IMR-90 (cell line): ENCODE measurements around the gene PDCD2. TPM values are rescaled to one million over a fixed set of nuclear protein-coding genes. Genes with fewer than 3 reads are reported as not detected.

Experiments used
- ATAC-seq: fragments of 200-7000 bp; cut with Tn5 transposase; 2 replicates; pipeline ENCODE4 v1.9.1; 2020; ENCODE audit warnings: low read depth, mild to moderate bottlenecking, moderate library complexity
- BruUV-seq: library from RNA; stranded (reverse); fragments of 400-500 nt; replicated peaks from 2 replicates; lab custom pipeline; 2021; lab: Mats Ljungman, UMichigan
- CTCF ChIA-PET: fragments of 300-600 bp; formaldehyde crosslinking; extraction: SDS; loops from one replicate; lab custom pipeline; 2021; ENCODE audit warnings: antibody characterized with exemption; lab: Yijun Ruan, JAX
- POLR2A ChIA-PET: fragments of 300-600 bp; sonication (Branson Sonifier 250); formaldehyde crosslinking; loops from one replicate; lab custom pipeline; 2022; ENCODE audit warnings: antibody characterized with exemption; ENCODE audit not compliant: unreplicated experiment; lab: Charles Lee
- DNase-seq: peaks from one replicate; pipeline ENCODE4 v3.0.0; 2013
- H2AFZ ChIP-seq: replicated peaks from 2 replicates; pipeline ENCODE3; 2013; ENCODE audit warnings: low read length, mild to moderate bottlenecking; ENCODE audit not compliant: poor library complexity
- H2AK5ac ChIP-seq: 2 replicates; pipeline ENCODE4 v1.6.1; 2013; ENCODE audit warnings: low read depth, low read length, inconsistent platforms
- H2AK9ac ChIP-seq: replicated peaks from 2 replicates; pipeline ENCODE3; 2013; ENCODE audit warnings: mild to moderate bottlenecking, low read depth, low read length, moderate library complexity; ENCODE audit not compliant: poor library complexity
- H2BK120ac ChIP-seq: 2 replicates; pipeline ENCODE4 v1.6.1; 2013; ENCODE audit warnings: low read depth, low read length, inconsistent platforms
- H2BK15ac ChIP-seq: 3 replicates; pipeline ENCODE4 v1.6.1; 2013; ENCODE audit warnings: low read depth, low read length, inconsistent platforms
- H2BK20ac ChIP-seq: 2 replicates; pipeline ENCODE4 v1.6.1; 2013; ENCODE audit warnings: low read depth, mild to moderate bottlenecking, inconsistent platforms, low read length, moderate library complexity
- H2BK5ac ChIP-seq: 2 replicates; pipeline ENCODE4 v1.6.1; 2013; ENCODE audit warnings: mild to moderate bottlenecking, low read depth, low read length, inconsistent platforms; ENCODE audit not compliant: poor library complexity, severe bottlenecking
- H3K14ac ChIP-seq: replicated peaks from 2 replicates; pipeline ENCODE4 v1.6.1; 2013; ENCODE audit warnings: low read depth, low read length, inconsistent platforms
- H3K18ac ChIP-seq: 2 replicates; pipeline ENCODE4 v1.6.1; 2013; ENCODE audit warnings: low read depth, low read length, control low read depth
- H3K23ac ChIP-seq: 2 replicates; pipeline ENCODE4 v1.6.1; 2013; ENCODE audit warnings: low read depth, low read length, inconsistent platforms
- H3K27ac ChIP-seq: 2 replicates; pipeline ENCODE4 v1.5.1; 2013; ENCODE audit warnings: mild to moderate bottlenecking, control low read depth, low read length; ENCODE audit not compliant: insufficient read depth
- H3K27me3 ChIP-seq: 2 replicates; pipeline ENCODE4 v1.6.1; 2013; ENCODE audit warnings: low read length; ENCODE audit not compliant: control insufficient read depth, insufficient read depth
- H3K36me3 ChIP-seq: 2 replicates; pipeline ENCODE4 v1.6.1; 2013; ENCODE audit warnings: low read length, mixed read lengths; ENCODE audit not compliant: control insufficient read depth, insufficient read depth
- H3K4ac ChIP-seq: 2 replicates; pipeline ENCODE4 v1.6.1; 2013; ENCODE audit warnings: low read depth, low read length, inconsistent platforms
- H3K4me1 ChIP-seq: 2 replicates; pipeline ENCODE4 v1.6.1; 2013; ENCODE audit warnings: low read length, mixed read lengths; ENCODE audit not compliant: control insufficient read depth, insufficient read depth
- H3K4me2 ChIP-seq: 2 replicates; pipeline ENCODE4 v1.6.1; 2013; ENCODE audit warnings: low read depth, mild to moderate bottlenecking, control low read depth, low read length, moderate library complexity
- H3K4me3 ChIP-seq: 2 replicates; pipeline ENCODE4 v1.5.1; 2013; ENCODE audit warnings: low read depth, mild to moderate bottlenecking, control low read depth, low read length, moderate library complexity; ENCODE audit not compliant: insufficient read depth
- H3K56ac ChIP-seq: 2 replicates; pipeline ENCODE4 v1.6.1; 2013; ENCODE audit warnings: low read length, inconsistent platforms; ENCODE audit not compliant: insufficient read depth; ENCODE audit errors: extremely low read depth
- H3K79me1 ChIP-seq, 2 experiments: 2 replicates each; pipeline ENCODE4 v1.6.1; 2013; ENCODE audit warnings: low read length in 2 of 2, inconsistent platforms in 1 of 2, low read depth in 1 of 2
- H3K9ac ChIP-seq: 2 replicates; pipeline ENCODE4 v1.6.1; 2013; ENCODE audit warnings: low read depth, low read length, control low read depth
- H3K9me1 ChIP-seq: 2 replicates; pipeline ENCODE4 v1.6.1; 2013; ENCODE audit warnings: low read length, inconsistent platforms; ENCODE audit not compliant: insufficient read depth
- H3K9me3 ChIP-seq: 2 replicates; pipeline ENCODE4 v1.6.1; 2013; ENCODE audit warnings: low read length; ENCODE audit not compliant: control insufficient read depth, insufficient read depth
- H4K20me1 ChIP-seq: 2 replicates; pipeline ENCODE4 v1.6.1; 2013; ENCODE audit warnings: low read length, inconsistent platforms; ENCODE audit not compliant: insufficient read depth
- H4K5ac ChIP-seq: 2 replicates; pipeline ENCODE4 v1.6.1; 2013; ENCODE audit warnings: mild to moderate bottlenecking, low read depth, low read length, control low read depth
- H4K8ac ChIP-seq, 2 experiments: 2 replicates each; pipeline ENCODE4 v1.6.1; 2013; ENCODE audit warnings: low read depth in 2 of 2, low read length in 2 of 2, control low read depth in 1 of 2, inconsistent platforms in 1 of 2
- H4K91ac ChIP-seq: 2 replicates; pipeline ENCODE4 v1.6.1; 2013; ENCODE audit warnings: low read depth, low read length, inconsistent platforms; ENCODE audit not compliant: insufficient read depth
- BHLHE40 ChIP-seq: fragments of 150-350 bp; IDR thresholded peaks from 2 replicates; pipeline ENCODE4 v1.6.1; 2016; ENCODE audit warnings: mild to moderate bottlenecking, low read depth, low read length
- CHD1 ChIP-seq: IDR thresholded peaks from 2 replicates; pipeline ENCODE4 v1.6.1; 2012; ENCODE audit warnings: low read depth, low read length, improper control_type of control experiment
- CTCF ChIP-seq: conservative IDR thresholded peaks from 2 replicates; pipeline ENCODE4 v1.5.1; 2012; ENCODE audit warnings: mild to moderate bottlenecking, low read depth, low read length, improper control_type of control experiment
- FOS ChIP-seq: fragments of 150-350 bp; IDR thresholded peaks from 2 replicates; pipeline ENCODE4 v1.6.1; 2016; ENCODE audit warnings: low read depth, low read length
- MAFK ChIP-seq: IDR thresholded peaks from 2 replicates; pipeline ENCODE4 v1.6.1; 2012; ENCODE audit warnings: low read depth, low read length, improper control_type of control experiment
- MAZ ChIP-seq: IDR thresholded peaks from 2 replicates; pipeline ENCODE4 v1.6.1; 2012; ENCODE audit warnings: low read depth, mild to moderate bottlenecking, low read length, improper control_type of control experiment, moderate library complexity, borderline replicate concordance
- MXI1 ChIP-seq: IDR thresholded peaks from 2 replicates; pipeline ENCODE4 v1.6.1; 2012; ENCODE audit warnings: low read depth, mild to moderate bottlenecking, low read length, moderate library complexity, borderline replicate concordance
- NFE2L2 ChIP-seq: fragments of 150-350 bp; IDR thresholded peaks from 2 replicates; pipeline ENCODE4 v1.6.1; 2016; ENCODE audit warnings: low read depth, mild to moderate bottlenecking, low read length
- POLR2A ChIP-seq: IDR thresholded peaks from 2 replicates; pipeline ENCODE4 v1.6.1; 2012; ENCODE audit warnings: mild to moderate bottlenecking, low read depth, low read length
- RAD21 ChIP-seq: IDR thresholded peaks from 2 replicates; pipeline ENCODE4 v1.6.1; 2012; ENCODE audit warnings: low read length, improper control_type of control experiment
- RCOR1 ChIP-seq: IDR thresholded peaks from 2 replicates; pipeline ENCODE4 v1.6.1; 2012; ENCODE audit warnings: mild to moderate bottlenecking, low read length, improper control_type of control experiment; ENCODE audit not compliant: insufficient replicate concordance
- SMC3 ChIP-seq: fragments of 150-350 bp; IDR thresholded peaks from 2 replicates; pipeline ENCODE4 v1.6.1; 2016; ENCODE audit warnings: low read depth, mild to moderate bottlenecking, antibody characterized with exemption, low read length, moderate library complexity
- USF2 ChIP-seq: fragments of 150-350 bp; IDR thresholded peaks from 2 replicates; pipeline ENCODE4 v1.6.1; 2017; ENCODE audit warnings: mild to moderate bottlenecking, antibody characterized with exemption, low read length, low read depth
- WGBS, 2 experiments: methylation state at CpG; one replicate each; pipeline versions ENCODE4 v1.1.5 to v1.1.7; 2013; ENCODE audit warnings: missing lambda C conversion rate in 2 of 2; ENCODE audit not compliant: insufficient read length in 1 of 2; ENCODE audit errors: extremely low coverage in 2 of 2; 5-methylcytosine and 5-hydroxymethylcytosine counted together
- dilution Hi-C: fragments of 300-500 bp; cut with HindIII; formaldehyde crosslinking; loops from one replicate; pipeline ENCODE4 v1.14.3; 2018; ENCODE audit warnings: low sequenced_read_pairs; ENCODE audit not compliant: unreplicated experiment
- in situ Hi-C: fragments of 300-500 bp; cut with MboI; formaldehyde crosslinking; loops from 3 replicates; pipeline ENCODE4 v1.14.3; 2019; ENCODE audit warnings: low sequenced_read_pairs, inconsistent platforms, mixed read lengths
- intact Hi-C: fragments of 100-400 bp; cut with micrococcal nuclease; formaldehyde crosslinking; loops from 2 replicates; pipeline ENCODE4 v1.10.0; 2022
- polyA plus RNA-seq, 3 experiments: library from polyadenylated mRNA; depleted of rRNA; stranded (reverse); fragments of >200 nt; gene quantifications; 2 replicates each; pipeline ENCODE4 v1.2.3, GENCODE V29; 2012; ENCODE audit warnings: low replicate concordance in 1 of 3
- total RNA-seq: library from RNA; depleted of rRNA; stranded (reverse); fragments of >200 nt; gene quantifications from 2 replicates; pipeline ENCODE4 v1.2.3, GENCODE V29; 2012
- TF ChIP-seq, protein P1 (sequence below): fragments of 150-350 bp; IDR thresholded peaks from 2 replicates; pipeline ENCODE4 v1.6.1; 2016; ENCODE audit warnings: low read depth, mild to moderate bottlenecking, low read length, moderate library complexity, borderline replicate concordance

PDCD2 gene
- total and polyA plus RNA-seq, 2 of the 4 experiments (the other 2 are of a cell fraction) = 46.1 to 48.8 TPM

- Histone ChIP-seq H3K4ac (peak within 1 kb of the TSS; percentile 82), H3K27me3 (no peaks in the 10 kb centered on the region), H2AK9ac (peak within 1 kb of the TSS; percentile 94), H3K56ac (peak within 1 kb of the TSS; percentile 80), H2AFZ (peak within 1 kb of the TSS; percentile 92), H3K79me1 (peaks cover 4 to 17% of the 10 kb centered on the region in 2 experiments; a peak in 3 of 4 replicates), H4K20me1 (peaks cover 42% of the 10 kb centered on the region), H2BK20ac (no peak within 1 kb of the TSS), H3K14ac (peak within 1 kb of the TSS; percentile 76), H3K23ac (peak within 1 kb of the TSS; percentile 94), H3K9ac (peak within 1 kb of the TSS; percentile 75), H3K18ac (peak within 1 kb of the TSS; percentile 45), H3K4me1 (no peaks in the 10 kb centered on the region; the same call in 1 of the 2 replicates), H3K9me1 (no peaks in the 10 kb centered on the region), H2BK5ac (peak within 1 kb of the TSS; percentile 92), H3K27ac (peak within 1 kb of the TSS; percentile 85), H4K8ac (peak within 1 kb of the TSS; percentile 55 to 91), H2BK15ac (peak within 1 kb of the TSS; percentile 35; the same call in 1 of the 3 replicates), H4K91ac (peak within 1 kb of the TSS; percentile 84), H4K5ac (peak within 1 kb of the TSS; percentile 68), H2AK5ac (peak within 1 kb of the TSS; percentile 75), H3K4me3 (peak within 1 kb of the TSS; percentile 70), H3K4me2 (peak within 1 kb of the TSS; percentile 96), H3K36me3 (peaks cover 6% of the 10 kb centered on the region), H3K9me3 (no peaks in the 10 kb centered on the region), H2BK120ac (peak within 1 kb of the TSS; percentile 41; the same call in 1 of the 2 replicates)
- POLR2A ChIA-PET = no interaction called here
- BruUV-seq = no TSS peak
- in situ Hi-C loops = no loop called here
- WGBS, 2 experiments = 0% methylated on average over 14 of the region's 41 CpGs; no CpG with 5 or more reads in 1 of the 2 experiments
- ATAC-seq (peak; percentile 73), DNase-seq (peak; percentile 96)
- intact Hi-C loops = no loop called here
- CTCF ChIA-PET = interaction anchor here (0.6 to 1.2 kb wide), 2 partner anchors 12 to 227 kb away, joined by 3 to 8 read pairs; no protein-coding TSS in a partner anchor
- dilution Hi-C loops = no loop called here
- no peak for TF ChIP-seq BHLHE40
- TF ChIP-seq MXI1 = peak; percentile 53; the same call in 1 of the 2 replicates
- TF ChIP-seq FOS = no peak
- no peak for TF ChIP-seq USF2
- TF ChIP-seq SMC3 = no peak
- no peak for TF ChIP-seq RCOR1
- peak; percentile 48; the same call in 1 of the 2 replicates for TF ChIP-seq MAFK
- peak; percentile 96 for TF ChIP-seq POLR2A
- peak; percentile 80; the same call in 1 of the 2 replicates for TF ChIP-seq CHD1
- no peak for TF ChIP-seq MAZ
- TF ChIP-seq RAD21 = no peak
- TF ChIP-seq, protein P1, sequence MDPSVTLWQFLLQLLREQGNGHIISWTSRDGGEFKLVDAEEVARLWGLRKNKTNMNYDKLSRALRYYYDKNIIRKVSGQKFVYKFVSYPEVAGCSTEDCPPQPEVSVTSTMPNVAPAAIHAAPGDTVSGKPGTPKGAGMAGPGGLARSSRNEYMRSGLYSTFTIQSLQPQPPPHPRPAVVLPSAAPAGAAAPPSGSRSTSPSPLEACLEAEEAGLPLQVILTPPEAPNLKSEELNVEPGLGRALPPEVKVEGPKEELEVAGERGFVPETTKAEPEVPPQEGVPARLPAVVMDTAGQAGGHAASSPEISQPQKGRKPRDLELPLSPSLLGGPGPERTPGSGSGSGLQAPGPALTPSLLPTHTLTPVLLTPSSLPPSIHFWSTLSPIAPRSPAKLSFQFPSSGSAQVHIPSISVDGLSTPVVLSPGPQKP = no peak
- TF ChIP-seq CTCF = no peak
- TF ChIP-seq NFE2L2 = peak; percentile 79
Measured at GRCh38 chr6:170552765-170553533, 31.5 kb downstream of the PDCD2 start, which contains the start of gene PSMB1. Gene PSMB1 (minus strand): TSS chr6:170553307. CDS start chr6:170553242, 65 bp downstream.
